ENCODE measurements around the gene TTC22.

Gene TTC22

GRCh38 chr1:54808443-54809207, 7.5 kb upstream of the TTC22 start:
- no peak for DNase-seq (ENCODE audit: low read depth)

GRCh38 chr1:54807756-54808155, 6.6 kb upstream of the TTC22 start:
- no peak for DNase-seq (ENCODE audit: low read depth)

GRCh38 chr1:54806931-54807611, 5.9 kb upstream of the TTC22 start:
- DNase-seq (ENCODE audit: low read depth), result no peak

- DNase-seq (ENCODE audit: low read depth), result no peak
Observed at GRCh38 chr1:54805981-54806381, 4.9 kb upstream of the TTC22 start.

- DNase-seq (ENCODE audit: low read depth), result no peak
Observed at GRCh38 chr1:54805466-54805865, 4.3 kb upstream of the TTC22 start.

- no peak for DNase-seq (ENCODE audit: low read depth)
Observed at GRCh38 chr1:54804471-54805132, 3.5 kb upstream of the TTC22 start.

- no peak for DNase-seq (ENCODE audit: low read depth)
Observed at GRCh38 chr1:54803761-54804470, 2.8 kb upstream of the TTC22 start.

- DNase-seq (ENCODE audit: low read depth), result no peak
Observed at GRCh38 chr1:54800041-54800898, 853 bp downstream of the TTC22 start.

- no peak for DNase-seq (ENCODE audit: low read depth)
Observed at GRCh38 chr1:54798769-54799641, 2.1 kb downstream of the TTC22 start.

GRCh38 chr1:54798206-54798605, 2.9 kb downstream of the TTC22 start:
- no peak for DNase-seq (ENCODE audit: low read depth)

- no peak for DNase-seq (ENCODE audit: low read depth)
Observed at GRCh38 chr1:54796902-54797301, 4.2 kb downstream of the TTC22 start.

- no peak for DNase-seq (ENCODE audit: low read depth)
Observed at GRCh38 chr1:54795841-54796468, 5.2 kb downstream of the TTC22 start.

GRCh38 chr1:54795356-54795665, 5.8 kb downstream of the TTC22 start:
- DNase-seq (ENCODE audit: low read depth), result no peak

GRCh38 chr1:54794451-54795355, 6.4 kb downstream of the TTC22 start:
- DNase-seq (ENCODE audit: low read depth), result no peak

GRCh38 chr1:54792686-54793282, 8.3 kb downstream of the TTC22 start:
- DNase-seq (ENCODE audit: low read depth), result no peak

- no peak for DNase-seq (ENCODE audit: low read depth)
Observed at GRCh38 chr1:54791880-54792522, 9.1 kb downstream of the TTC22 start.

- DNase-seq (ENCODE audit: low read depth), result no peak
Observed at GRCh38 chr1:54788459-54788858, 12.7 kb downstream of the TTC22 start.

- DNase-seq (ENCODE audit: low read depth), result no peak
Observed at GRCh38 chr1:54787604-54788003, 13.5 kb downstream of the TTC22 start.

All from GM04504 (cell line).